Activated T-helper 9 cell treated with anti-CD3 and anti-CD28 coated beads, Interleukin-2, amount 50 U/mL, for 16 hours (primary cell): ENCODE data around the gene CNTROB.
"Not testable (repeated sequence)": the region's sequence is repeated elsewhere in the genome, so short reads cannot be mapped to it uniquely, and the experiment has no call there.

Experiments used
- DNase-seq: peaks from one replicate; pipeline ENCODE4 v3.0.0-alpha.2; 2020; ENCODE audit warnings: low read depth

The CNTROB gene

GRCh38 chr17:7943291-7943690, 11.3 kb downstream of the CNTROB start:
- DNase-seq: no peak

- DNase-seq: no peak
Measured at GRCh38 chr17:7944326-7944725, 12.3 kb downstream of the CNTROB start.

- DNase-seq: no peak
Measured at GRCh38 chr17:7945651-7946050, 13.6 kb downstream of the CNTROB start.

- no peak for DNase-seq
Measured at GRCh38 chr17:7946441-7946840, 14.4 kb downstream of the CNTROB start.

GRCh38 chr17:7947651-7948050, 15.6 kb downstream of the CNTROB start:
- no peak for DNase-seq

- no peak for DNase-seq
Measured at GRCh38 chr17:7950578-7950977, 18.6 kb downstream of the CNTROB start.

- DNase-seq: no peak
Measured at GRCh38 chr17:7951143-7951792, 19.3 kb downstream of the CNTROB start.

- DNase-seq: not testable (repeated sequence)
Measured at GRCh38 chr17:7953266-7953665, 21.3 kb downstream of the CNTROB start.

GRCh38 chr17:7955414-7956227, 23.6 kb downstream of the CNTROB start:
- no peak for DNase-seq

GRCh38 chr17:7956228-7956965, 24.4 kb downstream of the CNTROB start:
- no peak for DNase-seq

- no peak for DNase-seq
Measured at GRCh38 chr17:7959503-7960253, 27.7 kb downstream of the CNTROB start.

GRCh38 chr17:7961421-7961820, 29.4 kb downstream of the CNTROB start:
- DNase-seq: no peak

- no peak for DNase-seq
Measured at GRCh38 chr17:7967751-7968150, 35.7 kb downstream of the CNTROB start.

GRCh38 chr17:7969433-7969832, 37.4 kb downstream of the CNTROB start:
- no peak for DNase-seq

GRCh38 chr17:7971651-7972050, 39.6 kb downstream of the CNTROB start:
- no peak for DNase-seq

- no peak for DNase-seq
Measured at GRCh38 chr17:7972131-7972785, 40.3 kb downstream of the CNTROB start.

GRCh38 chr17:7974638-7975131, 42.7 kb downstream of the CNTROB start:
- no peak for DNase-seq

GRCh38 chr17:7977039-7977438, 45.0 kb downstream of the CNTROB start:
- no peak for DNase-seq

- DNase-seq: no peak
Measured at GRCh38 chr17:7977805-7978204, 45.8 kb downstream of the CNTROB start.

- no peak for DNase-seq
Measured at GRCh38 chr17:7982173-7982572, 50.2 kb downstream of the CNTROB start.

GRCh38 chr17:7982666-7983065, 50.7 kb downstream of the CNTROB start:
- DNase-seq: no peak
